Lower lobe of right lung (tissue), 2 donors: ENCODE data around the gene LPIN1. TPM values are rescaled to one million over a fixed set of nuclear protein-coding genes. Genes with fewer than 3 reads are reported as not detected.
"Not testable (repeated sequence)": the region's sequence is repeated elsewhere in the genome, so short reads cannot be mapped to it uniquely, and the experiment has no call there.

ENCODE experiments used
- ATAC-seq, 2 donors: fragments of 200-7000 bp; cut with Tn5 transposase; one replicate each; pipeline ENCODE4 v1.9.1; 2020 to 2022; ENCODE audit warnings: mild to moderate bottlenecking in 2 of 2, moderate library complexity in 2 of 2
- DNase-seq: peaks from one replicate; pipeline ENCODE4 v3.0.0-alpha.2; 2020
- H3K27ac ChIP-seq: fragments of 200-600 bp; one replicate; pipeline ENCODE4 v1.8.0; 2022
- H3K27me3 ChIP-seq: fragments of 200-600 bp; one replicate; pipeline ENCODE4 v1.8.0; 2022; ENCODE audit warnings: low read depth
- H3K36me3 ChIP-seq: fragments of 200-600 bp; one replicate; pipeline ENCODE4 v1.8.0; 2022; ENCODE audit warnings: mild to moderate bottlenecking
- H3K4me1 ChIP-seq: fragments of 200-600 bp; one replicate; pipeline ENCODE4 v1.8.0; 2022
- H3K4me3 ChIP-seq: fragments of 200-600 bp; one replicate; pipeline ENCODE4 v1.8.0; 2022; ENCODE audit warnings: mild to moderate bottlenecking
- H3K9me3 ChIP-seq: fragments of 200-600 bp; one replicate; pipeline ENCODE4 v1.8.0; 2022
- intact Hi-C: fragments of 100-400 bp; cut with DNase I; formaldehyde crosslinking; loops from one replicate; pipeline ENCODE4 v1.11.0; 2022
- total RNA-seq: library from RNA; stranded (reverse); fragmentation: NEBNext Ultra II Directional; extraction: Animal tissue kit (Norgen Biotek cat#: 25700); gene quantifications from one replicate; pipeline ENCODE4 v1.2.1, GENCODE V29; 2021
- TF ChIP-seq, protein P1 (sequence below): fragments of 200-600 bp; IDR thresholded peaks from one replicate; pipeline ENCODE4 v1.8.0; 2022; ENCODE audit warnings: antibody characterized with exemption, mild to moderate bottlenecking
- donor health status: DM: no; HTN: yes; CAD: no; lungs with severe emphysema.

Gene LPIN1
- total RNA-seq, 1 donor from 2014 or later: 52.7 TPM

- Histone ChIP-seq H3K27me3 (no peaks in the 10 kb centered on the region), H3K9me3 (no peaks in the 10 kb centered on the region), H3K4me1 (no peaks in the 10 kb centered on the region), H3K27ac (no peak overlapping the region), H3K36me3 (peaks cover 51% of the 10 kb centered on the region), H3K4me3 (no peak overlapping the region)
- TF ChIP-seq, protein P1, sequence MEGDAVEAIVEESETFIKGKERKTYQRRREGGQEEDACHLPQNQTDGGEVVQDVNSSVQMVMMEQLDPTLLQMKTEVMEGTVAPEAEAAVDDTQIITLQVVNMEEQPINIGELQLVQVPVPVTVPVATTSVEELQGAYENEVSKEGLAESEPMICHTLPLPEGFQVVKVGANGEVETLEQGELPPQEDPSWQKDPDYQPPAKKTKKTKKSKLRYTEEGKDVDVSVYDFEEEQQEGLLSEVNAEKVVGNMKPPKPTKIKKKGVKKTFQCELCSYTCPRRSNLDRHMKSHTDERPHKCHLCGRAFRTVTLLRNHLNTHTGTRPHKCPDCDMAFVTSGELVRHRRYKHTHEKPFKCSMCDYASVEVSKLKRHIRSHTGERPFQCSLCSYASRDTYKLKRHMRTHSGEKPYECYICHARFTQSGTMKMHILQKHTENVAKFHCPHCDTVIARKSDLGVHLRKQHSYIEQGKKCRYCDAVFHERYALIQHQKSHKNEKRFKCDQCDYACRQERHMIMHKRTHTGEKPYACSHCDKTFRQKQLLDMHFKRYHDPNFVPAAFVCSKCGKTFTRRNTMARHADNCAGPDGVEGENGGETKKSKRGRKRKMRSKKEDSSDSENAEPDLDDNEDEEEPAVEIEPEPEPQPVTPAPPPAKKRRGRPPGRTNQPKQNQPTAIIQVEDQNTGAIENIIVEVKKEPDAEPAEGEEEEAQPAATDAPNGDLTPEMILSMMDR: no peak
- DNase-seq: no peak
- intact Hi-C loops: no loop called here
- no peak for ATAC-seq
Observed at GRCh38 chr2:11813951-11814350, 67.5 kb downstream of the LPIN1 start.

- H3K36me3 ChIP-seq: peaks cover 59% of the 10 kb centered on the region
- no peaks in the 10 kb centered on the region for H3K9me3 ChIP-seq
- H3K27ac ChIP-seq: no peak overlapping the region
- DNase-seq (no peak), ATAC-seq (no peak)
- TF ChIP-seq, protein P1: no peak
- intact Hi-C loops: no loop called here
- H3K4me3 ChIP-seq: no peak overlapping the region
- H3K27me3 ChIP-seq: no peaks in the 10 kb centered on the region
- H3K4me1 ChIP-seq: no peaks in the 10 kb centered on the region
Observed at GRCh38 chr2:11814979-11815510, 68.6 kb downstream of the LPIN1 start.

DNA sequence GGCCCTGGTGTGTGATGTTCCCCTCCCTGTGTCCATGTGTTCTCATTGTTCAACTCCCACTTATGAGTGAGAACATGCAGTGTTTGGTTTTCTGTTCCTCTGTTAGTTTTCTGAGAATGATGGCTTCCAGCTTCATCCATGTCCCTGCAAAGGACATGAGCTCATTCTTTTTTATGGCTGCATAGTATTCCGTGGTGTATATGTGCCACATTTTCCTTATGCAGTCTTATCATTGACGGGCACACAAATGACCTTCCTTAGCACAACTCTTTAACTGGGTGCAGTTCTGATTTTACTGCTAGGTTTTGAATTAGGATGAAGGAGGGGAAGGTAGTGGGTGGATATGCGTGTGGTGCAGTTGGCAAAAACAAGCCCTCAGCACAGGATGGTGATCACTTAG is 70.5 kb downstream of the LPIN1 start:
- DNase-seq, H3K4me3 ChIP-seq, H3K9me3 ChIP-seq, H3K27me3 ChIP-seq, ATAC-seq, H3K4me1 ChIP-seq, intact Hi-C loops, H3K27ac ChIP-seq: not testable (repeated sequence)
- H3K36me3 ChIP-seq: peaks cover 59% of the 10 kb centered on the region

DNA sequence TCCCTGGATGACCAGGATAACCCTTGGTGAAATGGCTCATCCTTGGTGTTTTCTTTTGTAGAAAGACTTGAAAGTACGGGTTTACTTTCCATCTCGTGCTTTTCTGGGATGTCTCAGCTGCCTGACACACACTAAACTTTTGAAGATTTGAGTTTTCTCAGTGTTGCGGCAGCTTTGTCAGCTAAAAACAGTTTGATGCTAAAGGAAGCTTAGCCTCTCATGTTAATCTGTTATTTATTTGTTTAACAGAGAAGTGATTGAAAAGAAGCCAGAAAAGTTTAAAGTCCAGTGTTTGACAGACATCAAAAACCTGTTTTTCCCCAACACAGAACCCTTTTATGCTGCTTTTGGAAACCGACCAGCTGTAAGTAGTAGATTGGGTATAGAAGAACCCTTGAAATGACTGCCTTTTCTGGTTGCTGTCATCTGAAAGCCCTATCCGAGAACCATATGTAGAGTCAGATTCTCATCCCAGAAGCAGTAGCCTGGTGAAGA is 72.8 kb downstream of the LPIN1 start:
- intact Hi-C loops: no loop called here
- Histone ChIP-seq H3K9me3 (no peaks in the 10 kb centered on the region), H3K36me3 (peaks cover 77% of the 10 kb centered on the region), H3K4me3 (no peak overlapping the region), H3K27me3 (no peaks in the 10 kb centered on the region), H3K27ac (no peak overlapping the region), H3K4me1 (no peaks in the 10 kb centered on the region)
- TF ChIP-seq, protein P1: no peak
- DNase-seq (no peak), ATAC-seq (no peak)

DNA sequence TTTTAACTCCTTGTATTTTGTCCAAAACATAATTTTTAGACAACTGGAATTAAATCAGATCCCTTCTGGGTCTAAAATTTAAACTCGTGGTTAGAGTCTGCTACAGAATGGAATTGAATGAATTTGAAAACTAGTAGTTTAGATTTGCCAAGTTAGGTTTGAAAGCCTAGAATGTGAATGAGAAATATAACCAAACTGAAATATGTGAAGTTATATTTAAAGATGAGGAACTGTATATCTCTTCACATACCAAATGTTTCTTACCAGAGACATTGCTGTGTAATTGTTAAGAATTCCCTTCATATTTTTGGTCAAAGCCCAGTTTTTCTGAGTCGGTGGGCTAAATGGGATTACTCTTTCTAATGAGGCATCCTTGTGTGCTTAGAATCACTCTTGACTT is 74.2 kb downstream of the LPIN1 start:
- H3K36me3 ChIP-seq: peaks cover 79% of the 10 kb centered on the region
- H3K27me3 ChIP-seq: no peaks in the 10 kb centered on the region
- no peak overlapping the region for H3K27ac ChIP-seq
- ATAC-seq (no peak), DNase-seq (no peak)
- TF ChIP-seq, protein P1: no peak
- no peaks in the 10 kb centered on the region for H3K4me1 ChIP-seq
- H3K4me3 ChIP-seq: no peak overlapping the region
- no peaks in the 10 kb centered on the region for H3K9me3 ChIP-seq
- intact Hi-C loops: no loop called here

DNA sequence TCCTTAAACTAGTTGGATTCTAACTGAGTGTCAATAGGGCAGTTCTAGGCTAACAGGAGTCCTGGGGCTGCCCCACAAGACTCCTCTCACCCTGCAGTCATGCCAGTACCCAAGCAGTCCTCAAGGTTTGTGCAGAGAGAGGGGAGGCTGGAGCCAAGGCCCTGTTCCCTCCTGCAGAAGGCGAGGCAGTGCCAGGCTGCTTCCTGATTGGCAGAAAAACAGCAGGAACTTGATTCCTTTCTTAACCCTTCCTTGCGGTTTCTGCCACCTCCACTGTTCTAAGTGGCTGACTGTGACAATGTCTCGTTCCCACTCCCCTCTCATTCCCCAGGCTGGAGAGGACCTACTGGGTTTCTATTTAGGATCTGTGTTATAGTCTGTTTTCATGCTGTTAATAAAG is 75.3 kb downstream of the LPIN1 start:
- ATAC-seq (no peak), DNase-seq (no peak)
- Histone ChIP-seq H3K27me3 (no peaks in the 10 kb centered on the region), H3K4me1 (no peaks in the 10 kb centered on the region), H3K27ac (no peak overlapping the region), H3K36me3 (peaks cover 80% of the 10 kb centered on the region), H3K4me3 (no peak overlapping the region), H3K9me3 (no peaks in the 10 kb centered on the region)
- intact Hi-C loops: no loop called here
- TF ChIP-seq, protein P1: no peak

- H3K4me3 ChIP-seq, ATAC-seq, H3K27ac ChIP-seq, DNase-seq, intact Hi-C loops, H3K9me3 ChIP-seq, H3K27me3 ChIP-seq, H3K4me1 ChIP-seq: not testable (repeated sequence)
- H3K36me3 ChIP-seq: peaks cover 80% of the 10 kb centered on the region
Observed at GRCh38 chr2:11822359-11822745, 75.9 kb downstream of the LPIN1 start.
